TTC549 (cell line): ENCODE data around the gene IL17D.
"Not testable (repeated sequence)": the region's sequence is repeated elsewhere in the genome, so short reads cannot be mapped to it uniquely, and the experiment has no call there.

Experiments
- FAIRE-seq: peaks from 2 replicates; lab custom pipeline; 2012; peaks lifted over from hg19 to GRCh38; lab: Jason Lieb, UNC

The IL17D gene

GRCh38 chr13:20719783-20720182 is 16.3 kb downstream of the IL17D start:
- no peak for FAIRE-seq

- no peak for FAIRE-seq
Observed at GRCh38 chr13:20720499-20720898, 17.0 kb downstream of the IL17D start.

- no peak for FAIRE-seq
Observed at GRCh38 chr13:20721058-20721453, 17.6 kb downstream of the IL17D start.

GRCh38 chr13:20721454-20722357 is 18.2 kb downstream of the IL17D start:
- no peak for FAIRE-seq

DNA sequence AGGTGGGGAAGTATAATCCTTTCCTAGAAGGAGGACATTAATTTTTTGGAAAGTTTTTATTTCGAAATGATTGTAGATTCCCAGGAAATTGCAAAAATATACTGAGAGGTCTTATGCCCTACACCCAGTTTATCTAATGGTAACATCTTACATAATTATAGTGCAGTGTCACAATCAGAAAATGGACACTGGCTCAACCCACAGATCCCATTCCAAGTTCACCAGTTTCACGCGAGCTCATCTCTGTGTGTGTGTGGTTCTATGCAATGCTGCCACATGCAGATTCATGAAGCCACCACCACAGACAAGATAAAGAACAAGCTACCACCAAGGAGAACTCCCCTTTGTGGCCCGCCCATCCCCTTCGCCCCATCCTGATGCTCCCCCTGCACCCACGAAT is 24.4 kb downstream of the IL17D start:
- FAIRE-seq: no peak

DNA sequence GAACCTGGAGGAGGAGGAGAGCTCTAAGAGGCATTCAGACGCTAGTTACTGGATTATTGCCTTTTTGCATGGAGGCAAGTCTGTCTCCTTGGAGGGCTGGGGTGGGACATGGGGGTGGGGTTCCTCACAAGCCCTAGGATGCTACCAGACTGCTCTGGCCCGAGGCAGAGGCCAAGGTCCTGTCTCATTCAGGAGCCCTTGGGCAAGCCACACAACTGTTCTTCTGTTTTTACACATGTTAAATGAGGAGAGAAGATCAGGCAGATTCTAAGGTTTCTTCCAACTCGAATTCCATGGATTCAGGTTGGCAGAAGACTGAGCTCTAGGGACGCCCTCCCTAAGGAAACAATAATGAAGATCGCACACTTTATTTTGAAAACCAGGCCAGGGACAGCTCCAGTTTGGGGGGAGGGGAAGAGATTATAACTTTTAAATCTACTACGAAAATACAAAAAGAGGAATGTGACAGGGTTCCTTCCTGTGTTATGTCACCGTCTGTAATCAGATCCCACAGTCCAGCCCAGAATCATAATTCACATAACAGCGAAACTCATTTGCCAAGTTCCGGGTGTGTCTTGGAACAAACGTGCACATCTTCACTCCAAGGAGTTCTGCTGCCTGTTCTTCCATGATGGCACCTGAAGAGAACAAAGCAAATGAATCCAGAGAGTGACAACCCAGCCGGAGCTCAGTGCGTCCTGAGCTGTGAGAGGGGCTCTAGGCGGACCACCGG is 25.2 kb downstream of the IL17D start:
- FAIRE-seq: no peak

DNA sequence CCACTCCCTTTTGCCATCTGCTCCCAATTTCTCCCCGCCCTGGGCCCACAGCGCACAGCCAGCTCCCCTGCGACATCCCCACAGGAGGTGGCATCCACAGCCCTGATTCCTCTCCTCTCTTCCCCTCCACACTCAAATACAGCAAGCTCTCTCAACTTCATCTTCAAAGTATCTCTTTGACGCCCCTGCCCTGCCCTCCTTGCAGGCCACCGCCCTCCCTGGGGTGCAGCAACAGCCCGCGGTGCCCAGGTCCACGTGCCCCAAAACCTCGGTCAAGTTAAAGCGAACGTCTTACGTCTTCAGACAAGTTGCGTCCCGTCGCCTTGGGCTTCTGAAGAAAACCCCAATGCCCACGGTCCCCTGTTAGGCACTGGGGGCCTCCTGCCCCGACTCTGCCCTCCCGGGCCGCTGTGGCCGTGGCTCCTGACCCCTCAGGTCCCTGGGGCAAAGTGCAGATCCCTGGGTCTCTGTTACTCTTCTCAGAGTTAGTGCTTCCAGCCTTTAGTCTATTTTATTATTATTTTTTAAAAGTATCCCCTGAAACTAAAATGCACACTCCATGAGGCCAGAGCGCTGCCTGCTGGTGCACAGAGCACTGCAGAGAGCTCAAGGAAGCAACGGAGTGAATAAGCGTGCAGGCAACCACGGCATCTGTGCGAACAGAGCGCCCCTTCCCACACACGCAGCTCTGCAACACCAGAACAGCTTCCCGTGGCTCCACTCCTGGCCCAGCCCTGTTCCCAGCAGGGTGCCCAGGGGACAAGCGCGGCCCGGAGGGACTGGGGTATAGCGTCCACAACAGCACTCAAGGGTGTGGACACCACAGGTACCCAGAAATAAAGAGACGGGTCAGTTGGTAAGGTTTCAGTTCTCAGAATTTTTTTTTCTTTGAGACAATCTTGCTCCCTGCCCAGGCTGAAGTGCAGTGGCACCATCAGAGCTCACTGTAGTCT is 26.4 kb downstream of the IL17D start:
- no peak for FAIRE-seq

- FAIRE-seq: no peak
Observed at GRCh38 chr13:20738616-20739015, 35.1 kb downstream of the IL17D start.

- no peak for FAIRE-seq
Observed at GRCh38 chr13:20740021-20740420, 36.5 kb downstream of the IL17D start.

DNA sequence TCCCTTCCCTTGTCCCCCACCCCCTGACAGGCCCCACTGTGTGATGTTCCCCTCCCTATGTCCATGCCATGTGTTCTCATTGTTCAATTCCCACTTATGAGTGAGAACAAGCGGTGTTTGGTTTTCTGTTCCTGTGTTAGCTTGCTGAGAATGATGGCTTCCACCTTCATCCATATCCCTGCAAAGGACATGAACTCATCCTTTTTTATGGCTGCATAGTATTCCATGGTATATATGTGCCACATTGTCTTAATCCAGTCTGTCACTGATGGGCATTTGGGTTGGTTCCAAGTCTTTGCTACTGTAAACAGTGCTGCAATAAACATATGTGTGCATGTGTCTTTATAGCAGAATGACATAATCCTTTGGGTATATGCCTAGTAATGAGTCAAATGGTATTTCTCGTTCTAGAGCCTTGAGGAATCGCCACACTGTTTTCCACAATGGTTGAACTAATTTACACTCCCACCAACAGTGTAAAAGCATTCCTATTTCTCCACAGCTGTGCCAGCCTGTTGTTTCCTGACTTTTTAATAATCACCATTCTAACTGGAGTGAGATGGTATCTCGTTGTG is 40.4 kb downstream of the IL17D start:
- not testable (repeated sequence) for FAIRE-seq

- no peak for FAIRE-seq
Observed at GRCh38 chr13:20749377-20749776, 45.9 kb downstream of the IL17D start.

DNA sequence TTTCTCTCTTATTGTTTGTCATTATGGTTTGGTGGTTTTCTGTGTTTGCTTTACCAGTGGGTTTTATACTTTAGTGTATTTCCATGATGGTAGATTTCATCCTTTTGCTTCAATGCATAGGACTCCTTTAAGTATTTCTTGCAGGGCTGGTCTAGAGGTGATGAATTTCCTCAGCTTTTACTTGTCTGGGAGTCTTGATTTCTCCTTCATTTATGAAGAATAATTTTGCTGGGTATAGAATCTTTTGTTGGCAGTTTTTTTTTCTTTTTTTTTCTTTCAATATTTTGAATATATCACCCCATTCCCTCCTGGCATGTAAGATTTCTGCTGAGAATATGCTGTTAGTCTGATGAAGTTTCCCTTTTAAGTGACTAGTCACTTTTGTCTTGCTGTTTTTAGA is 50.5 kb downstream of the IL17D start:
- no peak for FAIRE-seq

DNA sequence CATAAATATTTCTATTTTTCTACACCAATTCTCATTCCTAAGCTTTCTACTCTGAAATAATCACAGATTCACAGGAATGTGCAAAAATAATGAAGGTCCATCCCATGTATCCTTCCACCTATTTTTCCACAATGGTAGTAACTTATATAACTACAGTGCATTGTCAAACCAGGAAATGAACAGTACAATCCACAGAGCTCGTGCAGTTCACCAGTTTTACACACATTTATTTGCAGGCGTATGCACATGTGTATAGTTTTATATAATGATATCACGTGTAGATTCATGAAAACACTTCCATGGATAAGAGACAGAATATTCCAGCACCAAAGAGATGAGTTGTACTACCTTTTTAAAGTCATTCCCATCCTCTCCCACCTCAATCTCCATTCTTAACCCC is 57.4 kb downstream of the IL17D start:
- no peak for FAIRE-seq

- no peak for FAIRE-seq
Observed at GRCh38 chr13:20767309-20767943, 63.9 kb downstream of the IL17D start.

- no peak for FAIRE-seq
Observed at GRCh38 chr13:20769091-20769490, 65.6 kb downstream of the IL17D start.

DNA sequence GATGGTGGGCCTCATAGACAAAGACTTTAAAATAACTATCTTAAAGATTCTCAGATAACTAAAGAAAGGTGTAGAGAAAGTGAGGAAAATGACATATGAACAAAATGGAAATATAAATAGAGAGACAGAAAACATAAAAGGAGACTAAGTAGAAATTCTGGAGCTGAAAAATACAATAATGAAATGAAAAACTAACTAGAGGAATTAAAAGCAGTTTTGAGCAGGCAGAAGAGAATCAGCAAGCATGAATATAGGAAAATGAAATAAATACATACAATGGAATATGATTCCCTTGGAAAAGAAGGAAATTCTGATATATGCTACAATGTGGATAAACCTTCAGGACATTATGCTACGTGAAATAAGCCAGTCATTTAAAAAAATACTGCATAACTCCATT is 66.3 kb downstream of the IL17D start:
- FAIRE-seq: no peak
